GM21576 (cell line): ENCODE results near the gene ERC2.

ENCODE experiments used
- ATAC-seq: cut with Tn5 transposase; IDR thresholded peaks from one replicate; pipeline ENCODE4 v1.9.1; 2021; ENCODE audit warnings: mild to moderate bottlenecking, moderate library complexity; ENCODE audit not compliant: unreplicated experiment

The ERC2 gene

DNA sequence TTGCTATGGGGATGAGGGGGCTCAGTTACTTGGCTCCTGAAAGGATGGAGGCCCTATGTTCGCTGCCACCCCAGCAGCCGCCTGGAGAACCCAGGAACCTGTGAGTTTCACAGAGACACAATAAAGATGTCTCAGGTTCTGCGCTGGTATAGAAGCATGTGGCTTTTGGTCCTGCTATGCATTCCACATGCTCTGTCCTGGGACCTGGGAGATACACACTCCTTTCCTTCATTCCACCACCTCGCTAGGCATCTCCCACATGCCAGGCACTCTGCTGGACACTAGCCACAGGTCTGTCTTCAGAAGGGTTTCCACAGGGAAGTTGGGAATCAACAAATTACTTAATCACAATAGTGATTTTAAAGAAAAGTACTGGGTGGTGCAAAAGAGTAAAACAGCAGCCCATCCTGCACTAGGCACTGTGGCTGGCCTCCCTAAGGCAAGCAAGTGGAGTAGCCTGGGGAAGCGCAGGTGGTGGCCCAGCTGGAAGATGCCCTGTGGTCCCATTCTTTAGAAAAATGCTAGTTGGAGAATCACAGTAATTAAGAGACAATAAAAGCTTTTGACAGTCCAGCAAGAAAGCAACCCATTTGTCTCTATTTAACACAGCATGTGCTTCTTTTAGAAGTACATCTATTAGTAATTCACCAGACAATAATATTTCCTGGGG, 572.2 kb downstream of the ERC2 start:
- ATAC-seq, result no peak

DNA sequence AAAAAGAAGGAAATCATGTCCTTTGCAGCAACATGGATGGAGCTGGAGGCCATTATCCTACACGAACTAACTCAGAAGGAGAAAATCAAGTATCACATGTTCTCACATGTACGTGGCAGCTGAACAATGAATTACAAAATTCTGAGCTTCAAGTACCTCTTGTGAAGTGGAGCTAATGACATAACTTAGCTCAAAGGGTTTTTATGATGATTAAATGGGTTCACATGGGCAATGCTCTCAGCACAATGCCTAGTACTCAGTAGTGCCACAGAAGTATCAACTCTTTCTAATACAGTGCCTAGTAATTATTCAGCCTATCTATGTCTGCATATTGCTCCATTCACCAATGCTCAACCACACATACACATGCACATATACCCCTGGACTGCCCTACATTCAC, 573.7 kb downstream of the ERC2 start:
- ATAC-seq, result no peak

DNA sequence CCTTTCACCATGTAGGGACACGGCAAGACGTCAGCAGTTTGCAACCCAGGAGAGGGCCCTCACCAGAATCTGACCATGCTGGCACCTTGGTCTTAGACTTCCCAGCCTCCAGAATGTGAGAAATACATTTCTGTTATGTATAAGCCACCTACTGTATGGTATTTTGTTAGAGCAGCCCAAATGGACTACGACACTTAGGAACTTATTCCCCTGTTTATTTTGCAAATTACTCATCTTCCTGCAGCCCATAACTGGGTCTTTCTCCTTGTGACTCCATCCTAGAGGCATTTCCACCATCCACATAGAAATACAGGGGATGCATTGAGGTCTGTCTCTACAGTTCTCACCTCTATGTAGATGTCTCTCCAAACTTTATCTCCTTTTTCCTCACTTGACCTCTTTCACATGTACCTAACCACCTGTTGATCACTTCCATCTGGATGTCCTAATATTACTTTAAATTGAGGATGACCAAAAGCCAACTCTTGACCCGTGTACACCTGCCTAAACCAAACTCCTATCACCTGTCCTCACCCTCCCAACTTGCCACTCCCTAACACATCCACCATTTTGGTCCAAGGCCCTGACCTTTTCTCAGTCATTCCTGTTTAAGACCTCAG, 575.1 kb downstream of the ERC2 start:
- ATAC-seq, result no peak

DNA sequence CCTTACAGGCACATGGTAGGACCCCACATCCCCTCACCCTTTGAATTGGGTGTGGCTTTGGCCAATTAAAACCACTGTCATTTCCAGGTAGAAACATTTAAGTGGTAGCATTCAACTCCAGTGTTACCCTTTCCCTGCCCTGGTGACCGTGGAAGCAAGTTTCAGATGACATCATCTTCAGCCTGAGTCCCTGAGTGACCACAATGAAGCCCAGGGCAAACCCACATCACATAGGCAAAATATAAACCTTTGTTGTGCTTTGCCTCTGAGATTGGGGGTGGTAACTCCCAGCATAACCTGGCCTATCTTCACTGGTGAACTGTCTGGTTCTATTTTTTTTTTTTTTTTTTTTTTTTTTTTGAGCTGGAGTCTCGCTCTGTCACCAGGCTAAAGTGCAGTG, 577.2 kb downstream of the ERC2 start:
- no peak for ATAC-seq

DNA sequence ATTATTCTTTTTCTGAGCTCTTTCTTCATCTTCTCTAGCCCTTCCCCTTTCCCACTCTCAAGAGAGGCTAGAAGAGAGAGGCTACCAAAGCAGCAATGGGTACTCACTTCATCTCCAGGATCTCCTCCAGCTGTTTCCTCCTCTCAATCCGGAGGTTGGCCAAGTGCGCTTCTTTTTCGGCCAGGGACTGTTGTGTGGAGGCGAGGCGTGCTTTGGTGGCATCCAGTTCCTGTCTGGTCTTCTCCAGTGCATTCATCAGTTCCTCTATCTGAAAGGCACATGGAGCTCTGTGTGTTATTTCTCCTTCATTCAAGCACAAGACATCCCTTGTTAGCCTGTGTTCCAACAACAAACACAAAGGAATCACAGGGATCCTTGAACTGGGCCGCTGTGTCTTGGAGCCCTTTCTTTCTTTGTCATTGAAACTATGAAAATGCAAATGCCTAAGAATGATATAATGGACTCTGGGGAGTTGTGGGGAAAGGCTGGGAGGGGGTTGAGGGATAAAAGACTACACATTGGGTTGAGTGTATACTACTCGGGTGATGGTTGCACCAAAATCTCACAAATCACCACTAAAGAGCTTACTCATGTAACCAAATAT, 579.9 kb downstream of the ERC2 start:
- ATAC-seq, result no peak

DNA sequence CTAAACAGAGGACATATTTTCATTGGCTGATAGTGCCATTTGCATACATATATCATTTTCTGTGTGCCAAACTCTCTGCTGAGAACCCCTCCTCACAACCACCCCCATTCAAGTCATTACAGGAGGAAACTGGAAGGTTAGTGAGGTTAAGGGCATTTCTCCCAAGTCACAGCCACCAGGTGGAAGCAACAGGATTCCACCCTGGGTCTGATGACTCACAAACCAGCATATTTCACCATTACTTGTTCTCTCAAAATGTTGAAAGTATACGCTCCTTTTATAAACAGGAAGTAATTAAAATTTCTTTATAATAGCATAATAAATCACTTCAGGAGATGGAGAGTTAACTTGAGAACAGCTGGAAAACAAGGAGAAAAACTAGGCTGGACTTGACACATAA, 582.5 kb downstream of the ERC2 start:
- no peak for ATAC-seq

DNA sequence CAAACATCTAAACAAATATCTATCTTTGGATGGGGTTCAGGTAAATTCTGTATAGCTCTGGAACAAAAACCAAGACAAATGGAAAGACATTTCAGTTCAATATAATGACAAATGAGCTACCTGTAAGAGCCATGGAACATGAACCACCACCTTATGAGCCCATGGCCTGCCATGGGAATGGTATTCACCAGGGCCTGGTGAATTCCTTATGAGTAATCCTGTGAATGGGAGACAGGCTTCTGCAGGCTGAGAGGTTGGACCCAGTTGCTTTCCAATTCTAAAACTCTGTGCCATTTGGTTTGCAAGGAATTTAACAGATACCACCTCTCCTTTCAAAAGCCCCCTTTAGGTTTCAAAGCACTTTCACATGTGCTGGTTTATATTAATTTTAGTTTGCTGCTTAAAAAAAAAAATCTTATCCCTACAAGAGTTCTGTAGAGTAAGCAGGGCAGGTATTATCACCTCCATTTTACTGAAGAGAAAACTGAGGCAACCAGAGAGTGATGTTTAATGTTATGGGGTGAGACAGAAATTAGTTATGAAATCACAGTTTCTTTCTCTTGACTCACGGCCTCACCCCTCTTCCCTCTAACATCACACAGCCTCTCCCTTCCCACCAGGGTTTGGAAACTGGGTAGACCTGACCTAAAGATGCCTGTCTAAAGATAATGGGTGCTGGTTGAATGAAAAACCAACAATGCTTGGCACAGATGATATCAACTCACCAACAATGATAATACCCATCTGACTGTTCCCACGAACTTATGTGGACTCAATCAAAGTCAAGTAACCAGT, 583.6 kb downstream of the ERC2 start:
- no peak for ATAC-seq

DNA sequence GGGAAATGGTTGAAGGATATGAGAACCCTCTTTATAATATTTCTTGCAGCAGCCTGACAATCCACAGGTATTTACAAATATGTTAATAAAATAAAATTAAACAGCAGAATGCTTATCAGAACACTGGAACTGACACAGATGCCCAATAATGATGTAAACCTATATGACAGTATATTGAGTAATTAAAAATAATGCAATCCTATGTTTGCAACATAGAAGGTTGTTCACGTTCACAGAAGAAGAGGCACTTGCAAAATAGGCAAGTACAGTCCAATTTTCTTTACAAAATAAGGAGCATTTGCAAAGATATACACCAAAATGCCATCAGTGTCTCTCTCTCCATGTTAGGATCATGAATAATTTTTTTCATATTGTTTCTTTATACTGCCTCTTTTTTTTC, 584.2 kb downstream of the ERC2 start:
- no peak for ATAC-seq

DNA sequence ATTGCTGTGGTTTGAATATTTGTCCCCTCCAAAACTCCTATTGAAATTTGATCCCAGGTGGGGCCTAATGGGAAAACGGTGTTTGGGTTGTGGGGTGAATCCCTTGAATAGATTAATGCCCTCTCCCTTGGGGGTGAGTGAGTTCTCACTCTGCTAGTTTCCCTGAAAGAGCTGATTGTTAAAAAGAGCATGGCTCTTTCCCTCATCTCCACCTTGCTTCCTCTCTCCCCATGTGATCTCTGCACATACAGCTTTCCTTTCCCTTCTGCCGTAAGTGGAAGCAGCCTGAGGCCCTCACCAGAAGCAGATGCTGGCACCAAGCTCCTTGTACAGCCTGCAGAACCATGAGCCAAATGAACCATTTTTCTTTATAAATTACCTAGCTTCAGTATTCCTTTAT, 586.3 kb downstream of the ERC2 start:
- ATAC-seq, result no peak

DNA sequence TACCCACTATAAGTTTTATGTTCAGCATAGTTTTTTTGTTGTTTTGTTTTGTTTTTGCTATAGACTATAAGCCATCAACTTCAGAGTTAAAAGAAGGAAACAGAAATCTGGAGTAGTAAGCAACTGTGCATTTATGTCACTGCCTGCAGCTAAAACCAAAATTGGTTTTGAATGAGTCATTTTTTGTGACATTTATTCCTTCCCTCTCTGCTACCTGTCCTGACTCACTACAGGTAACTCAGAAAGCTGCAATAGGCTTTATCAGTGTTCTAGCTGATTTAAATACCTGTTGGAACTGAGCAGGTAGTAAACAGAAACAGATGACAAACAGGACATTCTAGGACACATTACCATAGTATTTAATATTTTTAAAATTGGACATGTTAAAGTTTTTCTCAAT, 587.9 kb downstream of the ERC2 start:
- ATAC-seq, result no peak

DNA sequence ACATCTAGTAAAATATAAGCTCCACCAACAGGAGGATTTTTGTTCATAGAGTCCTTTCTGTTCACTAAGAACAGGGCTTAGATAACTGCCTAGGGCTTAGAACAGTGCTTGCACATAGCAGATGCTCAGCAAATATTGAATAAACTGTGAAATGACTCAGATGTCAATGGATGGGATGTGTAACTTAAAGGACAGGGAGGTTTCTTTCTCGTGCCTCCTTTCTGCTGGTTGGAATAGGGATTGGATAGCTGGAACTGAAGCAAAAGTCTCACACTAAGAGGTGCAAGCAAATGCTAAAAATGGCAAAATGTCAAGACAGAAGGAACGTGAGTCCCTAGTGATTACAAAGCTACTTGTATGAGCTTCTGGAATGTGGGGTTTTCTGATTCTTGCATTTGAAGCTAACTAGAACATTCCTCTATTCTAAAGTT, 588.4 kb downstream of the ERC2 start:
- ATAC-seq, result no peak

DNA sequence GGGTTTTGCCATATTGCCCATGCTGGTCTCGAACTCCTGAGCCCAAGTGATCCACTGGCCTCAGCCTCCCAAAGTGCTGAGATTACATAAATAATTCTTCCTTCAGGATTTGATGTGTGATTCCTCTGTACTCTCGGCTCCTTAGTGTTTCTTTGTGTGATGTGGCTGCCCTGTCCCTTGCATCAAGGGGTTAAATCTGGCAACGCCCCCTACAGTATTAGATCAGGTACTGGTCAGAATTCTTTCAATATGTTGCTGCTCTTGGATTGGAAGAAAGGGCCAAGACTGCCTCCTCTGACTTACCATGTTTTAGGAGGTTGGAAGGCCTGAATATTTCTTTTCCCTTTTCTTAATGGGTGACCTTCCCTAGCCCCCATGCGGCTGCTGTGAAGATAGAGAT, 590.6 kb downstream of the ERC2 start:
- ATAC-seq, result no peak

DNA sequence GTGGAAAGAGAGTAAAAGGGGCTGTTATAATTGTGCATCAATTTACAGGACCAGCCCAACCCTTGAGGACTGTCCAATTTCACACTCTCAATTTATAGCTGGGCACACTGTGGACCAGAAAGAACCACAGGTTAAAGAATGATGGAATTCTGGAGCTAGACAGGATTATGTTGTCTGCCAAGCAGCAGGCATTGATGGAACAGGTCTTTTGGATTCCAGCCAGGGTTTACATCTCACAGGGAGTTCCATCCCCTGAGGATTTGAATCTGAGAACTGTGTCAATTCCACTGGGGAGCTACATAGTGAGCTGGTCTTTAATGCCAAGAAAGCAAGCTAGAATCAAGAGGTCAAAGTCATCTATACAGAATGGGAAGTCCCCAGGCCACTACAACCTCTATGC, 591.7 kb downstream of the ERC2 start:
- ATAC-seq, result no peak

DNA sequence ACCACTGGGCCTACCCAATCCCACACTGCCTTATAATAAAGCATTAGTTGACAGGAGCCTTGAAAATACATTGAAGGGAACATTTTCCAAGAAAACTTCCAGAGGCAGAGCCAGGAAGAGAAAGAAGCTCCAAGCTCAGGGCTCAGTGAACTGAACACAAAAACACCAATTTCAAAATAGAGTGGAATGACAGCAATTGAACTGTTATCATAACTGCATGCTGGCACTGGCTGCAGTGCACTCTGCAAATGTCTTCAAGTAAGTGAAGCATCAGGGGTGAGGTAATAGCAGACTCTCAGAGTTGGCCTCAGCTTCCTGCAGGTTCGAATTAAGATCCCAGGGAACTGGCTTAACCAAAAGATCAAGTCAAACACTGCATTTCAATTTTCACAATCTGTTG, 593.2 kb downstream of the ERC2 start:
- ATAC-seq, result no peak

DNA sequence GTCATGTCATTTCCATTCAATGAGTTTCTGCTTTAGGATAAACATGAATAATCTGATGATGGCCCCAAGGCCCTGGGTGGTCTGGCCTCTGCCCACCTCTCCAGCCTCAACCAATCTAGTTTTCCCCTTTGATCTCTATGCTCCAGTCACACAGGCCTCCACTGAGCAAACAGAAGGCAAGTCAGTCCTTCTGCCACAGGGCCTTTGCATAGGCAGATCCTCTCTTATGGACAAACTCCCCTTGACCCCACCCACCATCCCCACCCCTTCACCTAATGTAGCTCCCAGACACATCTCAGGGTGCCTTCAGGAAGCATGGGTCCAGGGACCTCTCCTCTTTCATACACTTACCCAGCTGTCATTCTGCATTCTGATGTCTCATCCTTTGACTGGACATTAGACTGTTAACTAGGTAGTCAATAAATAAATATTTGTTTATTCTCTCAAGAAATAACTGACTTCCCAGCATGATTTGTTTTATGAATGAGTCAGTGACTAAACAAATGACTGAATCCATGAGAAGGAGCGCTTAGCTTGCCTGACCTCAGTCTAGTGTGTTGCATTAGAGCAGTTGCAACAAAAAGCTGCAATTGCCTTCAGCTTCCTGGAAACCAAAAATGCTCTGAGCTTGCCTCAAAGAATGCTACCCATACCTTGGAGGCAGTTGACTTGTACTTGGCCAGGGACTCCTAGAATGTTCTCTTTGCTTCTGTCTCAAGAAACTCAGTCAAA, 594.6 kb downstream of the ERC2 start:
- ATAC-seq, result no peak

DNA sequence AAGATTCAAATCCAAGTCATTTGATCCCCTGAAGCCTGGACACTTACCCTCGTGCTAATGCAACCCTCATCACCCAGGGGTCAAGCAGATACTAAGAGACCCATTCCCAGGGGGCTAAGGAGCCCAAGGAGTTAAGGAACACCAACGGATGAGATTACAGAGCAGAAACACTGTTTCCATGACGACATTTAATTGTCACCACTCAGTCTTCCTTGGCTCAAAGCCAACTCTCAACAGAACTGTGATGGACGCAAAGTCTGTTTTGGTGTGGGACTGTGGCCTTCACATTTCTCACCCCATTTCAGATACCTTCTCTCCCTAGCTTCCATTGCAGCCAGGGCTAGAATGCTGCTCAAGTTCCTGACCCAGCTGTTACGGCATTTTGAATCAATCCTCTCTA, 597.7 kb downstream of the ERC2 start:
- ATAC-seq, result no peak

DNA sequence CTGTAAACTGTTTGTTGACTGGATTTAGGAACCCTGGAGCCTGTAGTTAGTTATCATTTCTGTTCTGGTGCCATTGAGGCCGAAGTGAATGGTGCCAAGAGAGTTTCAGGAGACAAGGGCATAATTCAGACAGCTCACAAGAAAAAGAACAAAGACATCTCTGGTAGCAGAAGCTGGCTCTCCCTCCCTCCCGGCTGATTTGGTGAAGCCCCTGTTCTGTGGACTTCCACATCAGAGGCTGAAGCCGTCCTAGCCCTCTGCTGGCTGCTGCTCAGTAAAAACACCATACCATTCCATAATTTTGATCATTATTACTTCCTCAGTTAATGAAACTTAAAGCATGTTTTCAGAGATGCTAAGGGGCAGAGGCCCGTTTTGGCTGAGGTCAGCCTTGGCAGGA, 599.9 kb downstream of the ERC2 start:
- ATAC-seq, result no peak

DNA sequence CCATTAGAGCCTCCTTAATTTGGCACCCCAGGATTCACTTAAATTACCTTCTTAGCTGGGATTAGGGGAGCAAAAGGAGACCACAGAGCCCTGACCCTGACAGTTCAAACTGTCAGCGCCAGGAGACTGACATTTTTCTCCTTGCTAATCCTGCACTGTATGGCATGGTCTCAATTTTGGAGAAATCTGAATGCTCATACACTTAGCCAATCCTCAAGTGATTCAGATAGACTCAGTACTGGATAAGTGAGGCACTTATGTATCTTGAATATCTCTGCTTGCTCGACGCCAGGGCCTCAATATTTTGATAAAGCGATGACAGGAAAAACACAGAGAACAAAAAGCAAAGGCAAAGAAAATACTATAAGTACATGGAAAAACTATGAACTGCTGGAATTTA, 605.2 kb downstream of the ERC2 start:
- no peak for ATAC-seq

DNA sequence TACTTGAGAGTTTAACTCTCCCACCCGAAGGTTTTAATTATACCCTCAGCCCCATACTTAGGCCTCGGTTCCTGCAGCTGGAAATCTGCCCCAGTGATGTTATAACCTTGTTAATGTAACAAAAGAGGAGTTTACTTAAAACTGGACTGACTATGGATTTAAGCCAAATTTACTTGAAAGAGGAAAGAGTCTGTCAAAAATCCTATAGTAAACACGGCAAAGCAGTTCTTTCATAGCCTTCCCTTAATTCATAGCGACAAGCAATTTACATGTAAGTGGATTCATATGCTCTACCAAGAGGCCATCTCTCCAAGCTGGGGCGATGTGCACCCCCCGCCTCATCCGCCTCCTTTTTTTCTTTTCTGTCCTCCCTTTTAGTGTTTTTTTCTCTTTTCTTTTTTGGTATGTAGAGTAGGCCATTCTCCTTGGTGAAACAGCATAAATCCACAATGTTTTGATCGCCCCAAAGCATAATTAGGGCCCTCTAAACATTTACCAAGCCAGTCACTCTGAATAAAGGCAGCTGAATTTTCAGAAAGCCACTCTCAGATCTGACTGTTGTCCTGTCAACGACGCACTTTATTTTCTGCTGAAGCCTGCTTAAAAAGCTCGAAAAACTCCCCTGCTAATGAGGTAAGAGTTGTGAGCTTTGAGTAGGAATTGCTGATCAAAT, 608.1 kb downstream of the ERC2 start:
- no peak for ATAC-seq

DNA sequence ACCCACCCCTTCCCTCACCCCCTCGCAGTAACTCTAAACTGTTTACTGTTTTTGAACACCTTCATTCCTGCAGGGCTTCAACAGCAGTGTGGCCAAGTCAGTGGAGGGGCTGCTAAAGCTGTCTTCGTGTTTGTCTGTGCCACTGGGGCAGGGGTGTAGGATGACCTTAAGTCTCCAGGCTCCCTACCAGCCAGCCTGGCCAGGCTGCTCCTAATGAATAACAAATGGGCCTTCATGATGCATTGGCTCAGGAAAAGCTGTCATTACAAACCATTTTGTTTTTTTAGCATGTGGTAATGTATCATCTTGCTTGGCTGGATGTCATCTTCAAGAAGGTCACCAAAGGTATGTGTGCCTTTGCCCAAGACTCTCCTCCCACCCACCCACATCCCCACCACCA, 609.0 kb downstream of the ERC2 start:
- ATAC-seq, result no peak

DNA sequence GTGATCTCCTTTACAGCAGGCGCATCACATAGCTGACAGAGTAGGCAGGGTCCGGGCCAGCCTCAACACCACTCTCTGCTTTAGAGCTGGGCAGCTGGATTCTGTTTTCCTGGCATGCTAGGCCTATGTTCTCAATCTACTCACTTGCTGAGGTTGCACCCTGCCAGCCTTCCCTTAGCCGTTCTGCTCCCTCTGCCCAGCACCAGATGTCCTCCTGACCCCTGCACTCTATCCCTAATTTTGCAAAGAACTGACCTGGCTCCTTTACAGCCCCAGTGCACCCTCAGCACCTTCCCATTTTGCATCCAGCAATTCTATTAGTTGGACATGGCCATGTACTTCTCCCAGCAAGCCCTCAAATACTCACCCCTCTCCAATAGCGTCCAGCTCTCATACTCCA, 609.5 kb downstream of the ERC2 start:
- no peak for ATAC-seq
